PC-3 (cell line): ENCODE measurements around the gene ATP8A2. TPM values are rescaled to one million over a fixed set of nuclear protein-coding genes. Genes with fewer than 3 reads are reported as not detected.

Experiments
- ATAC-seq: fragments of 200-7000 bp; cut with Tn5 transposase; 2 replicates; pipeline ENCODE4 v1.9.1; 2020; ENCODE audit warnings: mild to moderate bottlenecking, moderate library complexity
- BruUV-seq: library from RNA; stranded (reverse); fragments of 400-500 nt; replicated peaks from 2 replicates; lab custom pipeline; 2021; lab: Mats Ljungman, UMichigan
- CTCF ChIA-PET: fragments of 300-600 bp; sonication (Branson Sonifier 250); formaldehyde crosslinking; loops from one replicate; lab custom pipeline; 2022; ENCODE audit warnings: antibody characterized with exemption; lab: Charles Lee
- POLR2A ChIA-PET: fragments of 300-600 bp; sonication (Branson Sonifier 250); formaldehyde crosslinking; loops from one replicate; lab custom pipeline; 2022; ENCODE audit warnings: antibody characterized with exemption; ENCODE audit not compliant: unreplicated experiment; lab: Charles Lee
- DNase-seq: peaks from one replicate; pipeline ENCODE4 v3.0.0-alpha.2; 2015
- H2AFZ ChIP-seq: fragments of 300-600 bp; sonication (generic); 2 replicates; pipeline ENCODE4 v1.6.0; 2016; ENCODE audit warnings: antibody characterized with exemption, low read length
- H3F3A ChIP-seq: fragments of 300-600 bp; sonication (generic); one replicate; pipeline ENCODE4 v1.6.0; 2017; ENCODE audit warnings: antibody characterized with exemption, low read length, control low read depth, mild to moderate bottlenecking; ENCODE audit not compliant: unreplicated experiment
- H3K27ac ChIP-seq: fragments of 300-600 bp; sonication (generic); 2 replicates; pipeline ENCODE4 v1.5.1; 2016; ENCODE audit warnings: mild to moderate bottlenecking, low read length
- H3K27me3 ChIP-seq: fragments of 300-600 bp; sonication (generic); 2 replicates; pipeline ENCODE4 v1.6.1; 2016; ENCODE audit warnings: low read length, mixed read lengths
- H3K36me3 ChIP-seq: fragments of 300-600 bp; sonication (generic); 2 replicates; pipeline ENCODE4 v1.6.1; 2016; ENCODE audit warnings: low read depth, mixed run types, low read length, mixed read lengths
- H3K4me1 ChIP-seq: fragments of 300-600 bp; sonication (generic); 2 replicates; pipeline ENCODE4 v1.5.1; 2016; ENCODE audit warnings: low read length; ENCODE audit not compliant: insufficient read depth
- H3K4me2 ChIP-seq: fragments of 300-600 bp; sonication (generic); 2 replicates; pipeline ENCODE4 v1.6.0; 2016; ENCODE audit warnings: low read length
- H3K4me3 ChIP-seq: fragments of 300-600 bp; sonication (generic); 2 replicates; pipeline ENCODE4 v1.5.1; 2016; ENCODE audit warnings: mild to moderate bottlenecking, low read length, mixed read lengths
- H3K79me2 ChIP-seq: fragments of 300-600 bp; sonication (generic); 2 replicates; pipeline ENCODE4 v1.6.1; 2017; ENCODE audit warnings: low read length, mixed read lengths
- H3K9ac ChIP-seq: fragments of 300-600 bp; sonication (generic); 2 replicates; pipeline ENCODE4 v1.6.0; 2016; ENCODE audit warnings: mild to moderate bottlenecking, low read length
- H3K9me2 ChIP-seq: fragments of 300-600 bp; sonication (generic); replicated peaks from 2 replicates; pipeline ENCODE4 v1.6.1; 2016; ENCODE audit warnings: mixed run types, low read length, mixed read lengths
- H3K9me3 ChIP-seq: fragments of 300-600 bp; sonication (generic); 2 replicates; pipeline ENCODE4 v1.6.1; 2016; ENCODE audit warnings: low read length, mixed read lengths
- H4K20me1 ChIP-seq: fragments of 300-600 bp; sonication (generic); 2 replicates; pipeline ENCODE4 v1.6.1; 2016; ENCODE audit warnings: low read length, mixed read lengths
- CTCF ChIP-seq: fragments of 300-600 bp; sonication (generic); conservative IDR thresholded peaks from 2 replicates; pipeline ENCODE4 v1.5.1; 2017; ENCODE audit warnings: antibody characterized with exemption, low read depth, mild to moderate bottlenecking, low read length
- EZH2 ChIP-seq: fragments of 300-600 bp; sonication (generic); IDR thresholded peaks from one replicate; pipeline ENCODE4 v1.6.1; 2017; ENCODE audit warnings: antibody characterized with exemption, mild to moderate bottlenecking, low read length; ENCODE audit not compliant: unreplicated experiment
- EZH2phosphoT487 ChIP-seq: fragments of 300-600 bp; sonication (generic); IDR thresholded peaks from 2 replicates; pipeline ENCODE4 v1.6.1; 2018; ENCODE audit warnings: mild to moderate bottlenecking, antibody characterized with exemption, low read length, borderline replicate concordance
- intact Hi-C: fragments of 100-400 bp; cut with micrococcal nuclease; formaldehyde crosslinking; loops from 2 replicates; pipeline ENCODE4 v1.9.0; 2023
- total RNA-seq: library from RNA; depleted of rRNA; stranded (reverse); fragments of >200 nt; gene quantifications from 2 replicates; pipeline ENCODE4 v1.2.3, GENCODE V29; 2014

ATP8A2 gene
- total RNA-seq, 1 experiment from 2014 or later: 0.04 TPM

- Histone ChIP-seq H3K4me1 (no peaks in the 10 kb centered on the region), H3K9me3 (no peaks in the 10 kb centered on the region), H3K36me3 (no peaks in the 10 kb centered on the region), H3K9ac (no peak overlapping the region), H3K4me3 (no peak overlapping the region), H3K27me3 (peaks cover 65% of the 10 kb centered on the region), H2AFZ (no peak overlapping the region), H3F3A (no peaks in the 10 kb centered on the region), H3K79me2 (no peaks in the 10 kb centered on the region), H3K4me2 (no peak overlapping the region), H3K9me2 (no peaks in the 10 kb centered on the region), H3K27ac (no peak overlapping the region), H4K20me1 (no peaks in the 10 kb centered on the region)
- ATAC-seq (no peak), DNase-seq (no peak)
- POLR2A ChIA-PET: no interaction called here
- no peak for TF ChIP-seq EZH2phosphoT487
- no peak for TF ChIP-seq EZH2
- TF ChIP-seq CTCF: no peak
- CTCF ChIA-PET: no interaction called here
- intact Hi-C loops: no loop called here
- no TSS peak for BruUV-seq
Measured at GRCh38 chr13:25384758-25385410, 13.1 kb downstream of the ATP8A2 start.

- CTCF ChIA-PET: no interaction called here
Measured at GRCh38 chr13:25391932-25392331, 20.2 kb downstream of the ATP8A2 start.

More at GRCh38 chr13:25391932-25392331, 20.2 kb downstream of the ATP8A2 start:
- Histone ChIP-seq H3K9me3 (no peaks in the 10 kb centered on the region), H3K27me3 (peaks cover 54% of the 10 kb centered on the region), H3K4me1 (no peaks in the 10 kb centered on the region), H2AFZ (no peak overlapping the region), H4K20me1 (no peaks in the 10 kb centered on the region), H3K9ac (no peak overlapping the region), H3K4me3 (no peak overlapping the region), H3F3A (no peaks in the 10 kb centered on the region), H3K36me3 (no peaks in the 10 kb centered on the region), H3K9me2 (no peaks in the 10 kb centered on the region), H3K4me2 (no peak overlapping the region), H3K27ac (no peak overlapping the region), H3K79me2 (no peaks in the 10 kb centered on the region)
- ATAC-seq (no peak), DNase-seq (no peak)
- intact Hi-C loops: no loop called here
- no peak for TF ChIP-seq CTCF
- no peak for TF ChIP-seq EZH2phosphoT487
- no peak for TF ChIP-seq EZH2
- POLR2A ChIA-PET: no interaction called here
- no TSS peak for BruUV-seq
